CD8-positive, alpha-beta memory T cell (primary cell): ENCODE measurements around the gene UGT2B11. TPM values are rescaled to one million over a fixed set of nuclear protein-coding genes. Genes with fewer than 3 reads are reported as not detected.
"Not testable (repeated sequence)": the region's sequence is repeated elsewhere in the genome, so short reads cannot be mapped to it uniquely, and the experiment has no call there.

Experiments
- CTCF ChIA-PET: fragments of 350-600 bp; sonication (Branson Sonifier 250); formaldehyde crosslinking; loops from one replicate; lab custom pipeline; 2021; ENCODE audit warnings: antibody characterized with exemption; lab: Charles Lee
- POLR2A ChIA-PET: fragments of 350-600 bp; sonication (Branson Sonifier 250); formaldehyde crosslinking; loops from one replicate; lab custom pipeline; 2021; ENCODE audit warnings: antibody characterized with exemption; lab: Charles Lee
- DNase-seq, 5 donors: peaks; one replicate each; pipeline versions ENCODE4 v3.0.0 to v3.0.0-alpha.2; 2020 to 2022; ENCODE audit warnings: mixed read lengths in 1 of 5
- H3K27ac ChIP-seq: one replicate; pipeline ENCODE4 v1.7.0; 2013; ENCODE audit warnings: low read depth, mild to moderate bottlenecking, low read length, moderate library complexity
- H3K27me3 ChIP-seq: 2 replicates; pipeline ENCODE4 v1.7.0; 2013; ENCODE audit warnings: low read length, mild to moderate bottlenecking; ENCODE audit not compliant: insufficient read depth, poor library complexity, severe bottlenecking
- H3K36me3 ChIP-seq: 2 replicates; pipeline ENCODE4 v1.7.0; 2013; ENCODE audit warnings: mild to moderate bottlenecking, low read length, moderate library complexity; ENCODE audit not compliant: insufficient read depth
- H3K4me1 ChIP-seq: 2 replicates; pipeline ENCODE4 v1.7.0; 2013; ENCODE audit warnings: mild to moderate bottlenecking, low read length, moderate library complexity; ENCODE audit not compliant: insufficient read depth
- H3K4me3 ChIP-seq: 2 replicates; pipeline ENCODE4 v1.7.0; 2013; ENCODE audit warnings: mild to moderate bottlenecking, low read length
- H3K9me3 ChIP-seq: 2 replicates; pipeline ENCODE4 v1.7.0; 2013; ENCODE audit warnings: mild to moderate bottlenecking, low read length
- H3K27ac Mint-ChIP-seq, 8 donors: one replicate each; pipeline ENCODE4 v1.8.0; 2020 to 2021; ENCODE audit warnings: mixed read lengths in 8 of 8, mild to moderate bottlenecking in 6 of 8, inconsistent platforms in 3 of 8, moderate library complexity in 3 of 8
- H3K27me3 Mint-ChIP-seq, 2 donors: one replicate each; pipeline ENCODE4 v1.8.0; 2020 to 2021; ENCODE audit warnings: mixed read lengths in 2 of 2, mild to moderate bottlenecking in 1 of 2, moderate library complexity in 1 of 2
- H3K36me3 Mint-ChIP-seq, 3 donors: one replicate each; pipeline ENCODE4 v1.8.0; 2020 to 2021; ENCODE audit warnings: mixed read lengths in 3 of 3, inconsistent platforms in 1 of 3, mild to moderate bottlenecking in 1 of 3
- H3K4me1 Mint-ChIP-seq, 3 donors: one replicate each; pipeline ENCODE4 v1.8.0; 2020 to 2021; ENCODE audit warnings: mixed read lengths in 3 of 3, inconsistent platforms in 1 of 3, mild to moderate bottlenecking in 1 of 3
- H3K4me3 Mint-ChIP-seq, 7 donors: one replicate each; pipeline ENCODE4 v1.8.0; 2020 to 2021; ENCODE audit warnings: mixed read lengths in 7 of 7, mild to moderate bottlenecking in 6 of 7, moderate library complexity in 4 of 7, inconsistent platforms in 2 of 7
- H3K9me3 Mint-ChIP-seq, 5 donors: one replicate each; pipeline ENCODE4 v1.8.0; 2020 to 2022; ENCODE audit warnings: mixed read lengths in 5 of 5, mild to moderate bottlenecking in 3 of 5, moderate library complexity in 2 of 5, inconsistent platforms in 1 of 5
- polyA plus RNA-seq: library from polyadenylated mRNA; unstranded; fragments of 300-500 nt; fragmentation: Illumina TruSeq; gene quantifications from one replicate; pipeline ENCODE4 v1.2.3, GENCODE V29; 2021
- total RNA-seq, 2 experiments: library from RNA; stranded (reverse); gene quantifications; one replicate each; pipeline ENCODE4 v1.2.3, GENCODE V29; 2021

The UGT2B11 gene
- total and polyA plus RNA-seq, 3 experiments from 2014 or later, result not detected

- Histone ChIP-seq H3K27me3 (no peaks in the 10 kb centered on the region), H3K9me3 (no peaks in the 10 kb centered on the region), H3K27ac (no peak overlapping the region), H3K4me1 (no peaks in the 10 kb centered on the region), H3K36me3 (no peaks in the 10 kb centered on the region), H3K4me3 (no peak overlapping the region)
- no peaks in the 10 kb centered on the region for H3K36me3 Mint-ChIP-seq
- no peak overlapping the region for H3K27ac Mint-ChIP-seq
- no peaks in the 10 kb centered on the region for H3K4me1 Mint-ChIP-seq
- peaks cover 0 to 8% (median 3%) of the 10 kb centered on the region in 5 donors for H3K9me3 Mint-ChIP-seq
- H3K27me3 Mint-ChIP-seq, result no peaks in the 10 kb centered on the region
- H3K4me3 Mint-ChIP-seq, result no peak overlapping the region
- no peak for DNase-seq
- ChIA-PET CTCF (no interaction called here), POLR2A (no interaction called here)
Measured at GRCh38 chr4:69224891-69225290, 10.3 kb upstream of the UGT2B11 start.

- H3K9me3 ChIP-seq, result not testable (repeated sequence)
Measured at GRCh38 chr4:69223277-69223676, 8.7 kb upstream of the UGT2B11 start.

GRCh38 chr4:69218491-69218890 lies 3.9 kb upstream of the UGT2B11 start:
- H3K4me3 Mint-ChIP-seq, DNase-seq, H3K4me1 Mint-ChIP-seq: not testable (repeated sequence)

More at GRCh38 chr4:69223277-69223676, 8.7 kb upstream of the UGT2B11 start:
- H3K27ac ChIP-seq, CTCF ChIA-PET, H3K36me3 Mint-ChIP-seq, H3K27me3 Mint-ChIP-seq, H3K9me3 Mint-ChIP-seq, DNase-seq, H3K27ac Mint-ChIP-seq, POLR2A ChIA-PET, H3K4me1 ChIP-seq, H3K4me3 ChIP-seq, H3K27me3 ChIP-seq, H3K4me1 Mint-ChIP-seq, H3K4me3 Mint-ChIP-seq, H3K36me3 ChIP-seq: not testable (repeated sequence)

DNA sequence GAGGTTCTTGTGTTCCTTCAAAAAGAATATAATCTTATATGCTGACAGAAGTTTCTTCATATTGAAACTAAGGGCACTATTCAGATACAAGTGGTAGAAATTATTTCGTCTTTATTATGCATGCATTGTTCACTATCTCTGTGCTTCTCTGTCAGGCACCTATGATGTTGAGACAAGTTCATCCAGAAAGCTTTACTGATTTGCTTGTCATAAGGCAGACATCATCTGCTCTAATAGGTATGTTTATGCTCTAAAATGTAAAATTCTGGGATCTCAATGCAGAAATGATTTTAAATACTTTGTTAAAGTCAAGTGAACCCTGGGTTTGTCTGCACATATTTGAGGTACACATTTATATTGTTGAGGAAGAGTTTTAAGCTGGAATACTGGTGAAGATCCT lies 3.6 kb downstream of the UGT2B11 start:
- H3K27me3 Mint-ChIP-seq, result no peaks in the 10 kb centered on the region
- Histone ChIP-seq H3K27me3 (no peaks in the 10 kb centered on the region), H3K4me1 (no peaks in the 10 kb centered on the region), H3K36me3 (no peaks in the 10 kb centered on the region), H3K4me3 (no peak overlapping the region), H3K27ac (no peak overlapping the region), H3K9me3 (no peaks in the 10 kb centered on the region)
- POLR2A ChIA-PET, result no interaction called here
- no peak overlapping the region for H3K4me3 Mint-ChIP-seq
- CTCF ChIA-PET, result no interaction called here
- H3K9me3 Mint-ChIP-seq, result peaks cover 0 to 2% (median 0%) of the 10 kb centered on the region in 5 donors
- DNase-seq, result no peak
- H3K36me3 Mint-ChIP-seq, result no peaks in the 10 kb centered on the region
- H3K27ac Mint-ChIP-seq, result no peak overlapping the region
- no peaks in the 10 kb centered on the region for H3K4me1 Mint-ChIP-seq

More at GRCh38 chr4:69218491-69218890, 3.9 kb upstream of the UGT2B11 start:
- H3K27ac Mint-ChIP-seq, H3K27me3 ChIP-seq, H3K27ac ChIP-seq, POLR2A ChIA-PET, H3K36me3 Mint-ChIP-seq, H3K4me1 ChIP-seq, H3K27me3 Mint-ChIP-seq, H3K9me3 ChIP-seq, CTCF ChIA-PET, H3K4me3 ChIP-seq, H3K36me3 ChIP-seq, H3K9me3 Mint-ChIP-seq: not testable (repeated sequence)

DNA sequence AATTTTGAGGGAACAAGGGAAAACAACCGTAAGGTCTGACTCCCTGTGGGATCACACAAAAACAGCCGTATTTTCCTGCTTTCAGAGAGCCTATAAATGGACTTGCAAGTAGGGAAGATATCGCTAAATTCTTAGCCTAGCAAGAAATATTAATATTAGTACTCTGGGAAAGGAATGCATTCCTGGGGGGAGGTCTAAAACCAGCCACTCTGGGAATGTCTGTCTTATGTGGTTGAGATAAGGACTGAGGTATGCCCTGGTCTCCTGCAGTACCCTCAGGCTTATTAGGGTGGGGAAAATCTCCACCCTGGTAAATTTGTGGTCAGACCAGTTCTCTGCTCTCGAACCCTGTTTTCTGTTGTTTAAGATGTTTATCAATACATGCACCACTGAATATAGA lies 16.0 kb downstream of the UGT2B11 start:
- CTCF ChIA-PET, H3K9me3 Mint-ChIP-seq, H3K27me3 Mint-ChIP-seq, H3K27me3 ChIP-seq, H3K4me1 Mint-ChIP-seq, H3K4me3 Mint-ChIP-seq, H3K9me3 ChIP-seq, H3K36me3 ChIP-seq, H3K27ac ChIP-seq, DNase-seq, POLR2A ChIA-PET, H3K4me3 ChIP-seq, H3K36me3 Mint-ChIP-seq, H3K27ac Mint-ChIP-seq, H3K4me1 ChIP-seq: not testable (repeated sequence)

GRCh38 chr4:69196209-69196965 lies 18.2 kb downstream of the UGT2B11 start:
- H3K9me3 ChIP-seq, result no peaks in the 10 kb centered on the region
- H3K27ac ChIP-seq, result no peak overlapping the region
- H3K9me3 Mint-ChIP-seq, result peaks cover 0 to 8% (median 6%) of the 10 kb centered on the region in 5 donors
- no peak overlapping the region for H3K27ac Mint-ChIP-seq
- ChIA-PET CTCF (no interaction called here), POLR2A (no interaction called here)
- no peaks in the 10 kb centered on the region for H3K4me1 ChIP-seq
- H3K27me3 ChIP-seq, result no peaks in the 10 kb centered on the region
- H3K36me3 Mint-ChIP-seq, result no peaks in the 10 kb centered on the region
- H3K27me3 Mint-ChIP-seq, result peaks cover 0 to 1% of the 10 kb centered on the region in 2 donors
- no peak for DNase-seq
- H3K4me3 ChIP-seq, result no peak overlapping the region
- H3K36me3 ChIP-seq, result no peaks in the 10 kb centered on the region
- H3K4me1 Mint-ChIP-seq, result no peaks in the 10 kb centered on the region
- H3K4me3 Mint-ChIP-seq, result no peak overlapping the region

- no peak for DNase-seq
- no peaks in the 10 kb centered on the region for H3K36me3 Mint-ChIP-seq
- H3K4me1 ChIP-seq, result no peaks in the 10 kb centered on the region
- no peak overlapping the region for H3K4me3 Mint-ChIP-seq
- H3K4me1 Mint-ChIP-seq, result no peaks in the 10 kb centered on the region
- H3K27me3 ChIP-seq, result no peaks in the 10 kb centered on the region
- no peaks in the 10 kb centered on the region for H3K36me3 ChIP-seq
- H3K27ac ChIP-seq, result no peak overlapping the region
- peaks cover 0 to 1% of the 10 kb centered on the region in 2 donors for H3K27me3 Mint-ChIP-seq
- CTCF ChIA-PET, result no interaction called here
- H3K9me3 Mint-ChIP-seq, result peaks cover 0 to 6% (median 5%) of the 10 kb centered on the region in 5 donors
- H3K4me3 ChIP-seq, result no peak overlapping the region
- no peaks in the 10 kb centered on the region for H3K9me3 ChIP-seq
- POLR2A ChIA-PET, result no interaction called here
- H3K27ac Mint-ChIP-seq, result no peak overlapping the region
Measured at GRCh38 chr4:69194166-69194565, 20.4 kb downstream of the UGT2B11 start.

GRCh38 chr4:69191905-69192304 lies 22.6 kb downstream of the UGT2B11 start:
- H3K27me3 Mint-ChIP-seq, H3K4me3 Mint-ChIP-seq, H3K9me3 ChIP-seq, H3K27me3 ChIP-seq, H3K4me3 ChIP-seq, POLR2A ChIA-PET, H3K9me3 Mint-ChIP-seq, H3K36me3 Mint-ChIP-seq, CTCF ChIA-PET, H3K27ac ChIP-seq, DNase-seq, H3K36me3 ChIP-seq, H3K4me1 ChIP-seq, H3K4me1 Mint-ChIP-seq, H3K27ac Mint-ChIP-seq: not testable (repeated sequence)
